Thyroid gland (tissue), 4 donors: ENCODE measurements around the gene NXPH1. TPM values are rescaled to one million over a fixed set of nuclear protein-coding genes. Genes with fewer than 3 reads are reported as not detected.

Experiments used
- DNase-seq, 2 donors: peaks; one replicate each; pipeline ENCODE4 v3.0.0-alpha.2; 2019
- H3K27ac ChIP-seq, 3 donors: fragments of 200-600 bp; sonication (generic); 1 replicate in 2 of 3; 2 replicates in 1 of 3; pipeline ENCODE4 v1.5.1; 2016 to 2019; ENCODE audit warnings: mild to moderate bottlenecking in 1 of 3, moderate library complexity in 1 of 3
- H3K27me3 ChIP-seq: fragments of 200-600 bp; sonication (generic); one replicate; pipeline ENCODE4 v1.5.1; 2019
- H3K36me3 ChIP-seq, 2 donors: fragments of 200-600 bp; sonication (generic); one replicate each; pipeline ENCODE4 v1.5.1; 2016 to 2019
- H3K4me1 ChIP-seq, 2 donors: fragments of 200-600 bp; sonication (generic); one replicate each; pipeline ENCODE4 v1.5.1; 2017 to 2019
- H3K4me3 ChIP-seq, 3 donors: fragments of 200-600 bp; sonication (generic); replicated peaks in 1 of 3; 1 replicate in 2 of 3; 2 replicates in 1 of 3; pipeline ENCODE4 v1.5.1; 2016; ENCODE audit warnings: mild to moderate bottlenecking in 1 of 3
- H3K9me3 ChIP-seq: fragments of 200-600 bp; sonication (generic); one replicate; pipeline ENCODE4 v1.5.1; 2017
- CTCF ChIP-seq, 6 experiments: fragments of 200-600 bp in 3 of 6; fragments of 450-650 bp in 3 of 6; sonication (generic) in 3 of 6; IDR thresholded peaks; one replicate each; pipeline ENCODE4 v1.5.1; 2016 to 2019; ENCODE audit warnings: antibody characterized with exemption in 6 of 6, mild to moderate bottlenecking in 2 of 6, inconsistent platforms in 1 of 6, moderate library complexity in 1 of 6
- POLR2A ChIP-seq, 2 donors: fragments of 450-650 bp; IDR thresholded peaks; one replicate each; pipeline ENCODE4 v1.6.1; 2017; ENCODE audit warnings: antibody characterized with exemption in 2 of 2, mild to moderate bottlenecking in 2 of 2, moderate library complexity in 1 of 2
- WGBS, 2 donors: methylation state at CpG; one replicate each; pipeline ENCODE4 v1.1.5; 2017; 5-methylcytosine and 5-hydroxymethylcytosine counted together
- intact Hi-C: fragments of 100-400 bp; cut with DNase I; formaldehyde crosslinking; loops from one replicate; pipeline ENCODE4 v1.15.1; 2023
- total RNA-seq, 4 donors: library from RNA; depleted of rRNA; stranded (reverse); fragments of >200 nt; gene quantifications; one replicate each; pipeline ENCODE4 v1.2.3, GENCODE V29; 2016

NXPH1 gene
- total RNA-seq, 4 donors from 2014 or later: not detected

- Histone ChIP-seq H3K27ac (no peak overlapping the region), H3K4me3 (no peak overlapping the region), H3K4me1 (no peaks in the 10 kb centered on the region), H3K27me3 (no peaks in the 10 kb centered on the region), H3K9me3 (no peaks in the 10 kb centered on the region), H3K36me3 (no peaks in the 10 kb centered on the region)
- no peak for TF ChIP-seq POLR2A (IDR thresholded peaks at IDR 0.05)
- TF ChIP-seq CTCF (IDR thresholded peaks at IDR 0.05): no peak
- intact Hi-C loops: no loop called here
- 80 to 92% methylated on average over 2 of the region's 2 CpGs for WGBS, 2 donors
- DNase-seq: no peak
Observed at GRCh38 chr7:8592167-8592566, 158.8 kb downstream of the NXPH1 start.

GRCh38 chr7:8594115-8594514, 160.7 kb downstream of the NXPH1 start:
- 38 to 42% methylated on average over 5 of the region's 5 CpGs for WGBS, 2 donors
- H3K27me3 ChIP-seq: no peaks in the 10 kb centered on the region
- H3K27ac ChIP-seq: no peak overlapping the region
- no peak for TF ChIP-seq CTCF (IDR thresholded peaks at IDR 0.05)
- no peak for TF ChIP-seq POLR2A (IDR thresholded peaks at IDR 0.05)
- intact Hi-C loops: no loop called here
- H3K36me3 ChIP-seq: no peaks in the 10 kb centered on the region
- H3K9me3 ChIP-seq: no peaks in the 10 kb centered on the region
- no peak for DNase-seq
- H3K4me3 ChIP-seq: no peak overlapping the region
- no peaks in the 10 kb centered on the region for H3K4me1 ChIP-seq

- Histone ChIP-seq H3K9me3 (no peaks in the 10 kb centered on the region), H3K36me3 (no peaks in the 10 kb centered on the region), H3K4me3 (no peak overlapping the region), H3K27ac (no peak overlapping the region), H3K4me1 (no peaks in the 10 kb centered on the region), H3K27me3 (no peaks in the 10 kb centered on the region)
- TF ChIP-seq POLR2A (IDR thresholded peaks at IDR 0.05) (no peak), CTCF (IDR thresholded peaks at IDR 0.05) (no peak)
- no peak for DNase-seq
- intact Hi-C loops: no loop called here
- WGBS, 2 donors: 46 to 64% methylated on average over 3 of the region's 3 CpGs
Observed at GRCh38 chr7:8597565-8597964, 164.2 kb downstream of the NXPH1 start.

GRCh38 chr7:8601121-8601520, 167.7 kb downstream of the NXPH1 start:
- DNase-seq: no peak
- Histone ChIP-seq H3K4me1 (no peaks in the 10 kb centered on the region), H3K27ac (no peak overlapping the region), H3K36me3 (no peaks in the 10 kb centered on the region), H3K27me3 (no peaks in the 10 kb centered on the region), H3K4me3 (no peak overlapping the region), H3K9me3 (no peaks in the 10 kb centered on the region)
- TF ChIP-seq CTCF (IDR thresholded peaks at IDR 0.05) (no peak), POLR2A (IDR thresholded peaks at IDR 0.05) (no peak)
- WGBS, 2 donors: 85 to 89% methylated on average over 2 of the region's 2 CpGs
- intact Hi-C loops: no loop called here

- 68 to 74% methylated on average over 1 of the region's 1 CpG for WGBS, 2 donors
- H3K27me3 ChIP-seq: no peaks in the 10 kb centered on the region
Observed at GRCh38 chr7:8605221-8605620, 171.8 kb downstream of the NXPH1 start.

More at GRCh38 chr7:8605221-8605620, 171.8 kb downstream of the NXPH1 start:
- no peak overlapping the region for H3K4me3 ChIP-seq
- no peak for TF ChIP-seq POLR2A (IDR thresholded peaks at IDR 0.05)
- no peak for TF ChIP-seq CTCF (IDR thresholded peaks at IDR 0.05)
- DNase-seq: no peak
- intact Hi-C loops: no loop called here
- H3K36me3 ChIP-seq: no peaks in the 10 kb centered on the region
- no peak overlapping the region for H3K27ac ChIP-seq
- no peaks in the 10 kb centered on the region for H3K9me3 ChIP-seq
- no peaks in the 10 kb centered on the region for H3K4me1 ChIP-seq
